IPS-20b (cell line): Measurements from ENCODE around the gene RIPK4.
"Not testable (repeated sequence)": the region's sequence is repeated elsewhere in the genome, so short reads cannot be mapped to it uniquely, and the experiment has no call there.

Source experiments
- H3K27ac ChIP-seq: one replicate; pipeline ENCODE4 v1.5.1; 2013; ENCODE audit warnings: low read length
- H3K27me3 ChIP-seq: 2 replicates; pipeline ENCODE4 v1.6.1; 2013; ENCODE audit warnings: mild to moderate bottlenecking, low read length, inconsistent platforms; ENCODE audit not compliant: insufficient read depth
- H3K36me3 ChIP-seq: 2 replicates; pipeline ENCODE4 v1.6.1; 2013; ENCODE audit warnings: low read depth, mild to moderate bottlenecking, inconsistent platforms, low read length, moderate library complexity; ENCODE audit not compliant: insufficient read depth
- H3K4me1 ChIP-seq: 2 replicates; pipeline ENCODE4 v1.6.1; 2013; ENCODE audit warnings: mild to moderate bottlenecking, control low read depth, inconsistent platforms, low read length, moderate library complexity; ENCODE audit not compliant: insufficient read depth
- H3K4me3 ChIP-seq: 2 replicates; pipeline ENCODE4 v1.5.1; 2013; ENCODE audit warnings: mild to moderate bottlenecking, low read length, inconsistent platforms
- H3K9ac ChIP-seq: 2 replicates; pipeline ENCODE4 v1.6.1; 2013; ENCODE audit warnings: low read depth, mild to moderate bottlenecking, inconsistent platforms, low read length, moderate library complexity
- H3K9me3 ChIP-seq: 2 replicates; pipeline ENCODE4 v1.6.1; 2013; ENCODE audit warnings: mild to moderate bottlenecking, low read depth, low read length, inconsistent platforms; ENCODE audit not compliant: insufficient read depth

The RIPK4 gene

GRCh38 chr21:41726970-41727783 lies 39.7 kb downstream of the RIPK4 start:
- Histone ChIP-seq H3K4me3 (no peak overlapping the region), H3K9ac (no peak overlapping the region), H3K9me3 (no peaks in the 10 kb centered on the region), H3K27ac (no peak overlapping the region), H3K27me3 (peaks cover 27% of the 10 kb centered on the region), H3K36me3 (no peaks in the 10 kb centered on the region), H3K4me1 (no peaks in the 10 kb centered on the region; the same call in 1 of the 2 replicates)

GRCh38 chr21:41726630-41726969 lies 40.3 kb downstream of the RIPK4 start:
- no peak overlapping the region for H3K27ac ChIP-seq

GRCh38 chr21:41726058-41726558 lies 40.7 kb downstream of the RIPK4 start:
- no peaks in the 10 kb centered on the region for H3K9me3 ChIP-seq
- peak overlapping the region; percentile 61; the same call in 1 of the 2 replicates for H3K4me3 ChIP-seq
- no peak overlapping the region for H3K27ac ChIP-seq
- no peaks in the 10 kb centered on the region; the same call in 1 of the 2 replicates for H3K4me1 ChIP-seq
- no peak overlapping the region for H3K9ac ChIP-seq
- H3K36me3 ChIP-seq, result no peaks in the 10 kb centered on the region
- peaks cover 27% of the 10 kb centered on the region for H3K27me3 ChIP-seq

More at GRCh38 chr21:41726630-41726969, 40.3 kb downstream of the RIPK4 start:
- peaks cover 27% of the 10 kb centered on the region for H3K27me3 ChIP-seq
- H3K4me3 ChIP-seq, result no peak overlapping the region
- no peaks in the 10 kb centered on the region for H3K36me3 ChIP-seq
- H3K4me1 ChIP-seq, result no peaks in the 10 kb centered on the region; the same call in 1 of the 2 replicates
- H3K9me3 ChIP-seq, result no peaks in the 10 kb centered on the region
- H3K9ac ChIP-seq, result no peak overlapping the region

GRCh38 chr21:41725421-41726031 lies 41.3 kb downstream of the RIPK4 start:
- H3K36me3 ChIP-seq, result no peaks in the 10 kb centered on the region
- no peak overlapping the region for H3K27ac ChIP-seq
- H3K27me3 ChIP-seq, result peaks cover 27% of the 10 kb centered on the region

GRCh38 chr21:41723835-41724234 lies 43.0 kb downstream of the RIPK4 start:
- not testable (repeated sequence) for H3K9ac ChIP-seq, H3K27ac ChIP-seq, H3K36me3 ChIP-seq, H3K4me1 ChIP-seq, H3K9me3 ChIP-seq, H3K4me3 ChIP-seq
- H3K27me3 ChIP-seq, result peaks cover 27% of the 10 kb centered on the region

More at GRCh38 chr21:41725421-41726031, 41.3 kb downstream of the RIPK4 start:
- H3K4me1 ChIP-seq, result no peaks in the 10 kb centered on the region; the same call in 1 of the 2 replicates
- H3K9ac ChIP-seq, result no peak overlapping the region
- peak overlapping the region; percentile 61; the same call in 1 of the 2 replicates for H3K4me3 ChIP-seq
- no peaks in the 10 kb centered on the region for H3K9me3 ChIP-seq

GRCh38 chr21:41722052-41723018 lies 44.5 kb downstream of the RIPK4 start:
- Histone ChIP-seq H3K27me3 (peaks cover 27% of the 10 kb centered on the region), H3K27ac (no peak overlapping the region), H3K4me1 (no peaks in the 10 kb centered on the region; the same call in 1 of the 2 replicates), H3K9me3 (no peaks in the 10 kb centered on the region), H3K36me3 (no peaks in the 10 kb centered on the region), H3K4me3 (no peak overlapping the region), H3K9ac (no peak overlapping the region; the same call in 1 of the 2 replicates)

- Histone ChIP-seq H3K27me3 (peaks cover 10% of the 10 kb centered on the region), H3K9me3 (no peaks in the 10 kb centered on the region), H3K4me3 (no peak overlapping the region), H3K36me3 (no peaks in the 10 kb centered on the region), H3K27ac (no peak overlapping the region), H3K9ac (no peak overlapping the region), H3K4me1 (no peaks in the 10 kb centered on the region)
Observed at GRCh38 chr21:41720250-41720649, 46.6 kb downstream of the RIPK4 start.

- H3K27me3 ChIP-seq, result peaks cover 10% of the 10 kb centered on the region
- H3K4me1 ChIP-seq, result no peaks in the 10 kb centered on the region
- no peaks in the 10 kb centered on the region for H3K36me3 ChIP-seq
- no peak overlapping the region for H3K27ac ChIP-seq
- no peak overlapping the region for H3K9ac ChIP-seq
- no peaks in the 10 kb centered on the region for H3K9me3 ChIP-seq
- H3K4me3 ChIP-seq, result no peak overlapping the region
Observed at GRCh38 chr21:41719691-41720090, 47.2 kb downstream of the RIPK4 start.

GRCh38 chr21:41717573-41718330 lies 49.1 kb downstream of the RIPK4 start:
- H3K4me3 ChIP-seq, result no peak overlapping the region
- no peaks in the 10 kb centered on the region for H3K36me3 ChIP-seq
- H3K27ac ChIP-seq, result no peak overlapping the region
- peaks cover 4% of the 10 kb centered on the region for H3K27me3 ChIP-seq
- no peaks in the 10 kb centered on the region for H3K9me3 ChIP-seq
- H3K4me1 ChIP-seq, result peaks cover 2% of the 10 kb centered on the region; the same call in 1 of the 2 replicates
- no peak overlapping the region for H3K9ac ChIP-seq

GRCh38 chr21:41716751-41717150 lies 50.1 kb downstream of the RIPK4 start:
- Histone ChIP-seq H3K9ac (no peak overlapping the region), H3K4me1 (peaks cover 4% of the 10 kb centered on the region; the same call in 1 of the 2 replicates), H3K27ac (no peak overlapping the region), H3K9me3 (no peaks in the 10 kb centered on the region), H3K36me3 (no peaks in the 10 kb centered on the region), H3K27me3 (peaks cover 10% of the 10 kb centered on the region), H3K4me3 (no peak overlapping the region)
